Mesenchymal stem cell (in vitro differentiated cells and primary cell): Measurements from ENCODE around the gene PCDHGA7.
A peak's percentile ranks its signal among the peaks of the same experiment; 100 is the strongest.
"Not testable (repeated sequence)": the region's sequence is repeated elsewhere in the genome, so short reads cannot be mapped to it uniquely, and the experiment has no call there.

Experiments
- DNase-seq: peaks from one replicate; pipeline ENCODE4 v3.0.0-alpha.2; 2013
- H2AFZ ChIP-seq: one replicate; pipeline ENCODE4 v1.6.1; 2013; ENCODE audit warnings: low read depth, mild to moderate bottlenecking, control low read depth, inconsistent platforms, low read length, moderate library complexity
- H2AK5ac ChIP-seq: 2 replicates; pipeline ENCODE4 v1.6.1; 2013; ENCODE audit warnings: low read length, moderate library complexity, mild to moderate bottlenecking, inconsistent platforms; ENCODE audit not compliant: severe bottlenecking
- H2BK120ac ChIP-seq: one replicate; pipeline ENCODE4 v1.6.1; 2013; ENCODE audit warnings: low read depth, mild to moderate bottlenecking, inconsistent platforms, low read length, moderate library complexity
- H2BK12ac ChIP-seq, 2 experiments: one replicate each; pipeline ENCODE4 v1.6.1; 2013; ENCODE audit warnings: inconsistent platforms in 2 of 2, low read length in 2 of 2, mild to moderate bottlenecking in 2 of 2, moderate library complexity in 2 of 2, control low read depth in 1 of 2
- H2BK15ac ChIP-seq: one replicate; pipeline ENCODE4 v1.6.1; 2013; ENCODE audit warnings: mild to moderate bottlenecking, low read depth, inconsistent platforms; ENCODE audit not compliant: poor library complexity, severe bottlenecking
- H2BK5ac ChIP-seq: 2 replicates; pipeline ENCODE4 v1.6.1; 2013; ENCODE audit warnings: low read depth, mild to moderate bottlenecking, low read length, control low read depth, inconsistent platforms; ENCODE audit not compliant: poor library complexity, severe bottlenecking
- H3K14ac ChIP-seq, 2 experiments: one replicate each; pipeline ENCODE4 v1.6.1; 2013; ENCODE audit warnings: inconsistent platforms in 2 of 2, low read length in 2 of 2, control low read depth in 1 of 2, mild to moderate bottlenecking in 1 of 2, moderate library complexity in 1 of 2
- H3K18ac ChIP-seq, 2 experiments: one replicate each; pipeline ENCODE4 v1.6.1; 2013; ENCODE audit warnings: inconsistent platforms in 2 of 2, low read length in 2 of 2, control low read depth in 1 of 2, low read depth in 1 of 2, mild to moderate bottlenecking in 1 of 2
- H3K23ac ChIP-seq, 2 experiments: one replicate each; pipeline ENCODE4 v1.6.1; 2013; ENCODE audit warnings: inconsistent platforms in 2 of 2, low read length in 2 of 2, mild to moderate bottlenecking in 2 of 2, moderate library complexity in 2 of 2, control low read depth in 1 of 2
- H3K27ac ChIP-seq: 2 replicates; pipeline ENCODE4 v1.5.1; 2013; ENCODE audit warnings: mild to moderate bottlenecking, moderate library complexity, low read length, control low read depth, inconsistent platforms; ENCODE audit not compliant: poor library complexity, severe bottlenecking
- H3K27me3 ChIP-seq, 2 experiments: 2 replicates each; pipeline versions ENCODE4 v1.6.1 to v1.7.0; 2013; ENCODE audit warnings: low read length in 2 of 2, mild to moderate bottlenecking in 2 of 2, moderate library complexity in 2 of 2, control low read depth in 1 of 2, inconsistent platforms in 1 of 2; ENCODE audit not compliant: control insufficient read depth in 1 of 2, insufficient read depth in 1 of 2
- H3K36me3 ChIP-seq, 2 experiments: 2 replicates each; pipeline versions ENCODE4 v1.6.1 to v1.7.0; 2013; ENCODE audit warnings: low read length in 2 of 2, control low read depth in 1 of 2, inconsistent platforms in 1 of 2, low read depth in 1 of 2, mild to moderate bottlenecking in 1 of 2; ENCODE audit not compliant: insufficient read depth in 2 of 2, control insufficient read depth in 1 of 2
- H3K4ac ChIP-seq, 2 experiments: one replicate each; pipeline ENCODE4 v1.6.1; 2013; ENCODE audit warnings: inconsistent platforms in 2 of 2, low read length in 2 of 2, mild to moderate bottlenecking in 2 of 2, moderate library complexity in 2 of 2, control low read depth in 1 of 2, low read depth in 1 of 2
- H3K4me1 ChIP-seq: 2 replicates; pipeline ENCODE4 v1.6.1; 2013; ENCODE audit warnings: low read depth, low read length, control low read depth; ENCODE audit not compliant: control insufficient read depth, insufficient read depth
- H3K4me2 ChIP-seq: 2 replicates; pipeline ENCODE4 v1.6.1; 2013; ENCODE audit warnings: low read length, mild to moderate bottlenecking, inconsistent platforms; ENCODE audit not compliant: poor library complexity, severe bottlenecking
- H3K4me3 ChIP-seq, 2 experiments: 2 replicates each; pipeline versions ENCODE4 v1.5.1 to v1.7.0; 2013; ENCODE audit warnings: low read length in 2 of 2, mild to moderate bottlenecking in 2 of 2, control low read depth in 1 of 2, low read depth in 1 of 2; ENCODE audit not compliant: insufficient read depth in 1 of 2
- H3K79me1 ChIP-seq: replicated peaks from 2 replicates; pipeline ENCODE4 v1.6.1; 2013; ENCODE audit warnings: mild to moderate bottlenecking, control low read depth, low read length, inconsistent platforms; ENCODE audit not compliant: poor library complexity, severe bottlenecking
- H3K9ac ChIP-seq: 2 replicates; pipeline ENCODE4 v1.7.0; 2013; ENCODE audit warnings: mild to moderate bottlenecking, low read length, moderate library complexity
- H3K9me3 ChIP-seq: 2 replicates; pipeline ENCODE4 v1.7.0; 2013; ENCODE audit warnings: mild to moderate bottlenecking, low read length; ENCODE audit not compliant: control insufficient read depth
- H4K8ac ChIP-seq: one replicate; pipeline ENCODE4 v1.6.1; 2013; ENCODE audit warnings: inconsistent platforms, mild to moderate bottlenecking, low read length, moderate library complexity
- H4K91ac ChIP-seq: one replicate; pipeline ENCODE4 v1.6.1; 2013; ENCODE audit warnings: mild to moderate bottlenecking, low read length, inconsistent platforms
- WGBS: methylation state at CpG from one replicate; pipeline ENCODE4 v1.1.7; 2013; ENCODE audit warnings: mixed read lengths; 5-methylcytosine and 5-hydroxymethylcytosine counted together

Gene PCDHGA7

GRCh38 chr5:141432726-141433125 lies 50.2 kb downstream of the PCDHGA7 start:
- not testable (repeated sequence) for H3K14ac ChIP-seq, H3K9ac ChIP-seq, H3K27me3 ChIP-seq, H3K23ac ChIP-seq, H3K4ac ChIP-seq, H4K91ac ChIP-seq, DNase-seq, H4K8ac ChIP-seq, H2BK5ac ChIP-seq, H3K27ac ChIP-seq, H2BK15ac ChIP-seq, H2BK12ac ChIP-seq, H2AFZ ChIP-seq, H2BK120ac ChIP-seq, H3K18ac ChIP-seq, H2AK5ac ChIP-seq, H3K4me1 ChIP-seq, H3K4me2 ChIP-seq
- Histone ChIP-seq H3K4me3 (peak overlapping the region in 1 of 2 experiments; percentile 80), H3K9me3 (peaks cover 17% of the 10 kb centered on the region), H3K36me3 (peaks cover 6 to 23% of the 10 kb centered on the region in 2 experiments), H3K79me1 (peaks cover 10% of the 10 kb centered on the region)
- 98% methylated on average over 27 of the region's 29 CpGs for WGBS

GRCh38 chr5:141434006-141434405 lies 51.5 kb downstream of the PCDHGA7 start:
- peaks cover 11% of the 10 kb centered on the region for H3K9me3 ChIP-seq
- H3K4ac ChIP-seq: no peak overlapping the region
- 95% methylated on average over 2 of the region's 2 CpGs for WGBS
- no peak overlapping the region for H2BK5ac ChIP-seq
- no peak overlapping the region for H3K4me2 ChIP-seq
- H3K27me3 ChIP-seq: no peaks in the 10 kb centered on the region
- peak overlapping the region in 1 of 2 experiments; percentile 56 for H3K4me3 ChIP-seq
- no peak overlapping the region for H2BK120ac ChIP-seq
- H2AFZ ChIP-seq: no peak overlapping the region
- peaks cover 9% of the 10 kb centered on the region for H3K79me1 ChIP-seq
- no peak overlapping the region for H4K8ac ChIP-seq
- peaks cover 0 to 18% of the 10 kb centered on the region in 2 experiments for H3K36me3 ChIP-seq
- no peak overlapping the region for H2BK15ac ChIP-seq
- H2BK12ac ChIP-seq: no peak overlapping the region
- no peak overlapping the region for H2AK5ac ChIP-seq
- no peak overlapping the region for H4K91ac ChIP-seq
- H3K4me1 ChIP-seq: no peaks in the 10 kb centered on the region
- no peak overlapping the region for H3K9ac ChIP-seq
- no peak overlapping the region for H3K27ac ChIP-seq
- no peak overlapping the region for H3K23ac ChIP-seq
- H3K18ac ChIP-seq: no peak overlapping the region
- no peak for DNase-seq
- H3K14ac ChIP-seq: no peak overlapping the region
